Measurements from ENCODE around the gene TNS1.
"Not testable (repeated sequence)": the region's sequence is repeated elsewhere in the genome, so short reads cannot be mapped to it uniquely, and the experiment has no call there.

The TNS1 gene

DNA sequence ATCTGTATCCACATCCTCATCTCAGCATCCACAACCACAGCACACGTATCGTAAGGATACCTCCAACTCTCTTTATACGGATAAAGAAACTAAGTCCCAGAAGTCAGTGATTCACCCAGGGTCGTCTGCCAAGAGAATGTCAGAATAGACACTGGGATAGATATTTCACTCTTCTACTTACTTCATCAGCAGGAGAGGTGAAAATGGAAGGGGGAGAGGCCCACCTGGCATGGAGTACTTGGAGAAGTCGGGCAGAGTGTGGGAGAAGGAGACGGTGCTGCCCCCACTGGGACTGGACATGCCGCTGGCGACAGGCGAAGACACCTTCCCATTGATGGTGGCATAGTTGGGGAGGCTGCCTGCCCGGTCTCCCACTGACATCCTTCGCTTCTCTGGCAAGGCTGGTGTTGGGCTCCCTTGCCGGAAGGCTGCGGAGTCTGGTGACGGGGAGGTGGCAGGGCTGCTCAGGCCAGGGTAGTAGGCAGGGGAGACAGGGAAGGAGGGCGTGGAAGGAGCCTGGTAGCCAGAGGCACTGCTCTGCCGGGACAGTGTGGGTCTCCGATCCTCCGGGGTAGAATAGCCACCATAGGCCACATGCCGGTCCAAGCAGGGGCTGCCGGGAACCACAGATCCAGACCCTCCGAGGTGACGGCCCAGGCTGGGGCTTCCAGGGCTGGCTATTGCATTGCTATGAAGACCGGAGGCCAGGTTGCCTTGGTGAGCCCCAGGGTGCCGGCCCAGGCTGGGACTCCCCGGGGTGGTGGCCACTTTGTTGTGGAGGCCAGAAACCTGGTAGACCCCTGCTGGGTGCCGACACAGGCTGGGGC lies 185.1 kb downstream of the TNS1 start:
- DNase-seq (ENCODE audit: low read depth, low spot score), result no peak

DNA sequence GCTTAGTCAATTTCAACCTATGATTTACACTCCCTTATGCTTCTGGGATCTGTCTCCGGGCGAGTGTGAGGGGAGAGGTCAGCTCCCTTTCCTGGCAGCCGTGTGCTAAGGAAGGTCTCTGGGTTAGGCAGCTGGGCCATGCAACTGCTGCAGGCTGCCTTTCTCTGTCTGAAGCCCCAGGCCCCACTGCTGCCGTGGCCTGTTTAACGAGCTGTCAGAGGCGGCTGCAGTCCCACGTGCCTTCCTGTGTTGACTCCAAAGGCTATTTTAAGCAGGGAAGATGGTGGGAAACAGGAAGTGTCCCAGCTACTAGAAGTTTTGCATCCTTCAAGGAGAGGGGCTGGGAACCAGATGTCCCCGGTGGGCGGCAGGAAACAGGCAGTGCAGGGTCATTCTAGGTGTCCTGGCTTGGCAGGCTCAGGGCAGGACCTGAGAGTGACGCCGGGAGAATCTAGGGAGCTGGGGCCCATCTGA lies 186.4 kb downstream of the TNS1 start:
- no peak for DNase-seq (ENCODE audit: low read depth, low spot score)

DNA sequence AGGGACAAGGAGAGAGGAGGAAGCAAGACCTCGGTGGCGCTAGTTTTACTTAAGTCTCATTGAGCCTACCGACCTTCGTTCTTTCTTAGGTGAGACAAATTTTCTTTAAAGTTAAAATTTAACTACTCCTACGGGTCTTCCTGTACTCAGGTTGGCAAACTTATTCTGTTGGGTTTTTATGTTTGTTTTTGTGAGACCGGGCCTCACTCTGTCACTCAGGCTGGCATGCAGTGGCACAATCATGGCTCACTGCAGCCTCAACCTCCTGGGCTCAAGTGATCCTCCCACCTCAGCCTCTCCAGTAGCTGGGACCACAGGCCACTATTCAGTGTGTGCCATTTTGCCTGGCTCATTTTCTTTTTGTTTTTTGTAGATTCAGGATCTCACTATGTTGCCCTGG lies 189.0 kb downstream of the TNS1 start:
- no peak for DNase-seq (ENCODE audit: low read depth, low spot score)

DNA sequence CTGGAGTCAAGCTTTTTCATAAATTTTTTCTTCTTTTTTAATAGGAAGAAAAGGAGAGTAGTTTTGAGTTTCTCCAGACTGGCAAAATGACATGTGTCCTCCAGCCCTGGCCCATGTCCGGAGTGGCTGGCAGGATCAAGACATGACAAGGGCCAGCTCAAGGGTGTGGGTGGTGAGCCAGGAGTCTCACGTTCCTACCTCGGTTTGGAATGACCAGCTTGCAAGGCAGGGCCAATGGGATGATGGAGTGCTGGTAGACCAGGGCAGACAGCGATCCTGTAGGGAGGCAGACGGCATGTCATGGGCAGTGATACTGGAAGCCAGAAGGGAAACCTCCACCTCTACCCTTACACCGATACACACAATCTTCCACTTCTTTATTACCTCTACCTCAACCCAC lies 190.6 kb downstream of the TNS1 start:
- no peak for DNase-seq (ENCODE audit: low read depth, low spot score)

DNA sequence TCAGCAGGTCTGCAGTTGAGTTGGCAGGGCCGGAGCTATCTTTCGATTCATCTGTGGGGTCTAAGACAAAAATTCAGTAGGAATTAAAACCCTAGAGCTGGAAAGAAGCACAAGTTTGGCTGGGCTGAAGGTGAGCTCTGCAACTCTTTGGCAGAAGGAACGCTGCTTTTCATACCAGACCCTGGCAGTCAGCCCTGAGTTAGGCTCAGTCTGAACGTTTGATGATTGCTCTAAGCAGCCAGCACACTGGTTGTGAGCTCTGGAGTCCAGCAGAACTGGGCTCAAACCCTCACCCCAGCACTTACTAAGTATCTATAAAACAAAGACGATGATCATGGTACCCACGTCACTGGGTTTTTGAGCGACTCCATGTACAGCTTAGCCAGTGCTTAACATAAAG lies 192.5 kb downstream of the TNS1 start:
- no peak for DNase-seq (ENCODE audit: low read depth, low spot score)

DNA sequence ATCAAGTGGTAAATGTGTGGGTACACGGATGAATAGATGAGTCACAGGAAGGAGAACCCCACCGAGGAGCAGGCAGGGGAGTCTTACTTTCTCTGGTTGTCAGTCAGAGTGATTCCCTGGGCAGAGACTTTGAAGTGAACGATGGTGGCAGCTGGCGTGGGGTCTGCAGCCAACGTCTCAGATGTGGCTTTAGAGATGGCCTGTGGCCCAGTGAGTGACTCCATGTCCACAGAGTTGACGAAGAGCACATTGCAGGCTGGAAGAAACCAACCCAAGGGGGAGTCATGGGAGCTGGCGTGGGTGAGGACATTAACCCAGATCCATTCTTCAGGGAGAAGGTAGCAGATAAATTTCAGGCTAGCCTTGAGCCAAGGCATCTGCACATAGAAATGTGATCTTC lies 193.1 kb downstream of the TNS1 start:
- no peak for DNase-seq (ENCODE audit: low read depth, low spot score)

DNA sequence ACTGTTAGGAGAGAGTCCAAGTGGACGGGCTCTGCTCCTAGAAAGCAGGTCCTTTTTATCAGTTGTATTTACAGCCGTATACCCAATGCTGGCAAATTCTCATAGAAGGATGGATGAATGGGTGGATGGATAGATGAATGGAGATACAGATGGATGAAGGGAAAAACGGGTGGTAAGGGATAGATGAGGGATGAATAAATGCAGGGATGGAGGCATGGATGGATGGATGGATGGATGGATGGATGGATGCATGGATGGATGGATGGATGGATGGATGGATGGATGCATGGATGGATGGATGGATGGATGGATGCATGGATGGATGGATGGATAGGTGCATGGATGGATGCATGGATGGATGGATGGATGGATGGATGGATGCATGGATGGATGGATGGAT lies 193.8 kb downstream of the TNS1 start:
- not testable (repeated sequence) for DNase-seq (ENCODE audit: low read depth, low spot score)

DNA sequence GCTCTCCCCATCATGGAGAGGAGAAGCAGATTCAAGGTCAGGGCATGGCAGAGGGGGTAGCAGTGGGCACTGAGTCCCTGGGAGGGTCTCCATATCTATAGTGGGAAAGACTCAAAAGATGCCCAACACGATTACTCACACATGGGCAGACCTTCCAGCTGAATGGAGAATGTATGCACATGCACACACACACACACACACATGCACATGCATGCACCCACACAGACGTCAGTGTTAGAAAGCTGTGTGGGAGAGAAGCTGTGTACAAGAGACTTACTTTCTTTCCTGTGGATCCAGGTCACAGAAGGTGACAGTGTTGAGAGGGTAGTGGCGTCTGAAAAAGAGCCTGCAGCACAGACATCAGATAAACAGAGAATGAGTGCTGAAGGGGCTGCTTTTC lies 194.5 kb downstream of the TNS1 start:
- DNase-seq (ENCODE audit: low read depth, low spot score), result no peak

DNA sequence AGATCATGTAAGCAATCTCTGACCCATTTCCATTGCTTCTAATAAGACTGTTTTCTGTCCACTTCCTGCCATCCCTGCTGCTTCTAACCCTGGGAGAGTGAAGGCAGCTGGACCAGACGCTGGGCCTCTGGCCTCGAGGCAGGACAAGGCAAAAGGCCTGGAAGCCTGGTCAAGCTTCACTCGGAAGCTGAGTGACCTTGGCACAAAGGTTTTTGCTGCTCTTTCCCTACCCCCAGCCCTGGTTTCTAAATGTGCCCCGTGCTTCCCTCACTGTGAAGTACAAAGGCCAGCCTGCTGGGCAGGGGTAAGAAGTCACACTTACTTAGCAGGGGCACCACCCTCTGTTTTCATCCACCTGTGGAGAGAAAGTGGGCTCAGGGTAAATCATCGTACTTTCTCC lies 195.0 kb downstream of the TNS1 start:
- DNase-seq (ENCODE audit: low read depth, low spot score), result no peak

DNA sequence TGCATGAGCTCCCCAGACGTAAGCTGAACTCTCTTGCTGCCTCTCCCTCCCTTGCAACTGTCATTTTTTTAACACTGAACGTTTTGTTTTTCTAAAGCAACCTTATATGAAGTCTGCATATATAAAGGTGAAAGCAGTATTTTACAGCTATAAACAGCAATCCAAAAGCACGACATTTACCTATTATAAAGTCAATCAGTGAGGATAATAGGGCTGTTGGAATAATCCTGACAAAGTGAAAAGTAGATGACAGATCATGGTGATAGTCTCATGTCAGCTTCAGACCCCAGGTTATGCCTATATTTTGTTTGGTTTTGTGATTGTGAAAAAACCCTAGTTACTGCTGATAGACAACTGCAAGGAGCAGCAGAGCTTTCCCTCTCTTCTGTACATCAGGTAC lies 195.8 kb downstream of the TNS1 start:
- no peak for DNase-seq (ENCODE audit: low read depth, low spot score)

DNA sequence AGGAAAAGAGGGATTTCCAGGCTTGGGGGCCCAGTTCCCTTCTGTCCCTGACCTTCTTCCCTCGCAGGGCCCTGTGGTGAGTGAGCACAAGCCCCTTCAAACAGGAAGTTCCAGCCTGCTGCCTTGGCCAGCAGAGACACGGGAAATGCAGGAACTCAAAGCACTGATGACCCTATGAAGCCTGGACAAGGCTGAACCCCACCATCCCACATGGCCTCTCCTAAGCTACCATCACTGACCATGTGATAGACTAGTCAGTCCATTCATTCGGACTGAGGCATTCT lies 196.4 kb downstream of the TNS1 start:
- no peak for DNase-seq (ENCODE audit: low read depth, low spot score)

DNA sequence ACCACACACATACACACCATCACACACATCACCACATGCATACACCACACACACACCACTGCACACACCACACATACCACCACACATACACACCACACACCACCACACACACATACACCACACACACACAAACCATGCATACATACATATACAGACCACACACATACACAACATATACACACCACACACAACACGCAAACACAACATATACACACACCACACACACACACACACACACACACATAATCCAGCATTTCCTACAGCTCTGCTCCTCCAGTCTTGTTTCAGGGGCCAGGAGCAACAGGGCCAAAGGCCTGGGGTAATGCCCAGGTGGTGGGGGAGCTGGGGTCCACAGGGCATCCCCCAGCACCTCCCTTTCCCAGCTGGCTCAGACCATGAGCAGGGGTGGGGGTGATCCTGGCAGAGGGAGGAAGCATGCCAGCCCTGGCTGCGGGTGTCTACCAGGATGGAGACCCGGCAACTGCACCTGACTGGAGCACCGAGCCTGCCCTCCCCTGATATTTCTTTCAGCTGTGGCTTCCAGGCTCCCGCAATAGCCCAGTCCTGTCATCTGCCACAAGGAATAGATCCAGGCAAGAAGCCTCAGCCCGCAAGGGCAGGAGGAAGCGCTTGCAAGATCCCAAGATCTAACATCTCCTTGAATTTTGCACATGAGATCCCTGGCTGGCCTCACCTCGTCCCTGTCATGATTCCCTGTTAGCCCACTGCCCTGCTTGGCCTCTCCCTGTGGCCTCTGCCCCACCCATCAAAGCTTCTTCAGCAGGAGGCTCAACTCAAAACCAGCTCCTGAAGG lies 196.9 kb downstream of the TNS1 start:
- no peak for DNase-seq (ENCODE audit: low read depth, low spot score)

DNA sequence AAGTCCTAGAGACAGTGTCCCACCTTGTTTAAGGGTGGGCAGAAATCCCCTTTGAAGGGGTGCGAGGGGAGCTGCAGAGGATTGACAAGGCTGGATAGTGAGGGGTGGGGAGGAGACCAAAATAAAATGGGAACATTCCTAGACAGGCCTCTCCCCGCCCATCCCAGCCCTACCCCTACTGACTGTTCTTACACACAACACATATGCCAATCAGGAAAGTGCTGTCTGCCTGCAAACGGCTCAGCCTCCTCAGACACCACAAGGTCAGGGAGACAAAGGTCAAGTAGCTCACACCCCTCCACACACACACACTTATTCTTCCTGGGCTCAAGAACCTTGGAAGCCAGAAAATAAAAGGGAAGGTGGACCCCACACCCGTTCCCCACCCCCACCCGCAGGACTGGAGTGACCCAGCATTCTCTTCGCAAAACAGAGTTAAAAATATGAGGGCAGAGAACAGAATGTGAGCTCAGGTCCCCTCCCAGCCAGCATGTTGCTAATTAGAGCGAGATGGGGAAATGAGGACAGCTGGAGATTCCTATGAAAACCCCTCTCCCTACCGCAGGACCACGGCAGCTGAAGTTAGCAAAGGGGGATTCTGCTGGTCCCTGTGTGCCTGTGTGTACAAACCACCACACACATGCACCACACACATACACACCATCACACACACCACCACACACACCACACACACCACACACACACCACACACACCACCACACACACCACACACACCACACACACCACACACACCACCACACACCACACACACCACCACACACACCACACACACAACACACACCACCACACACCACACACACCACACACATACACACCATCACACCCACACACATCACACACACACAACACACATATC lies 197.8 kb downstream of the TNS1 start:
- no peak for DNase-seq (ENCODE audit: low read depth, low spot score)

DNA sequence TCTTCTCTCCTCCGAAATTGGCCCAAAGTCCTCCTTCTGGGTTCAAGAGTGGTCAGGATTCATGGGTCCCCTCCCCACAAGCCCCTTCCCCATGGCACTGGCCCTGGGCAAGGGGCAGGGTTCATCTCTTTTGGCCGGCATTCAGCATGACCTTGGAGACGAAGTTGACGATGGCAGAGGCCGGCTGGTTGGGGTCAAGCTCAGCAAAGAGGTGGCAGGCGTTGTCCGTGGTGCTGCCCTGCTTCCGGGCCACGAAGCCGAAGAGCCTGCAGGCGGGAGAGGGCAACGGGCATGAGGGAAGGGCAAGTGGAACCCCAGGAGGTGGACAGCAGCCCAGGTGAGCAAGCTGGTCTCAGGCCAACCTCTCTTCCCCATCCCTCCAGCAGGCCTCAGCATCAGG lies 198.5 kb downstream of the TNS1 start:
- DNase-seq (ENCODE audit: low read depth, low spot score), result no peak

DNA sequence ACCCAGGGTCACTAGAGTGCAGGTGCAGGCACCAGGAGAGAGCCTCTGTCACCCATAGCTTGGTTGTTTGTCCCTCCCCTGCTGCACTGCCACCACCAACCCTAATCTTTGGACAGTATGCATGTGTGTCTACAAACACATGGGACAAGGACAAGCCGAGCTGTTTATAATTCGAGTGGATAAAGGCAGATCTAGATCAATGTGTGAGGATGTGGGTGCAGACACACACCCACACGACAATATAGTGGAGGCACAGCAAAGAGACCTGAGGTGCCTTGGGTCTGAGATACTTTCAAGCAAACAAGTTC lies 199.2 kb downstream of the TNS1 start:
- DNase-seq (ENCODE audit: low read depth, low spot score), result no peak

DNA sequence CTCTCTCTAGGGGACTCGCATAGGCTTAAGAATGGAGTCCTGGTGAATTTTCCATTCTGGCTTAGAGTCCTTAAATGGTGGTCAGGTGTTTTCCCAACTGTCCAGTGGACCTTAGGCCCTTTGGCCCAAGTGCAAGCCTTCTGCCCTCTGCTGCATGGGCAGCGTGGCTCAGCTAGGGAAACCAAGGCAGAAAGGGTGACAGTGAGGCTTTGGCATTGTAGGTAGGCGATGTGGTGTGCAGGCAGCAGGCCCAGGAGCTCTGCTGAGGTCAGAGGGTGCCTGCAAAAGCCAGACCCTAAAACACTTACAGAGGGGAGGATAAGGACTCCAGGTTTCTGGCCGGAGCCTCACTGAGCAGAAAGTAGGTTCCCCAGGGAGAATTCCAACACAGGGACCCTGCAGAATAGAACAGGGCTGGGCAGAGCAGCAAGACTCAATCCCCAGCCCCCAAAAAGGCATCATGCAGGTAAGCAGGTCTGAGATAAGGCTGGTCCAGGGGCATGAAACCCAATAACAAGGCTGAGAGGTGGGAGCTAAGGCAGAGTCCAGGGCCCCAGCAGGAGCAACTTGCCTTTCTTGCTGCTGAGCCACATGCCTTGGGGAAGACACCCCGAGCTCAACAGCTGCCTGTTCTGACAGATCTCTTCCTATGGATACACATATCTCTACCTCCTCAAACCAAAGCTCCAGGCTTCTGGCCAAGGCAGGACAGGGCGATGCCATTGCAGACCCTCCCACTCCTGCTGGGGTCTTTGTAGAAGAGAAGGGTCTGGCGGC lies 199.7 kb downstream of the TNS1 start:
- no peak for DNase-seq (ENCODE audit: low read depth, low spot score)

DNA sequence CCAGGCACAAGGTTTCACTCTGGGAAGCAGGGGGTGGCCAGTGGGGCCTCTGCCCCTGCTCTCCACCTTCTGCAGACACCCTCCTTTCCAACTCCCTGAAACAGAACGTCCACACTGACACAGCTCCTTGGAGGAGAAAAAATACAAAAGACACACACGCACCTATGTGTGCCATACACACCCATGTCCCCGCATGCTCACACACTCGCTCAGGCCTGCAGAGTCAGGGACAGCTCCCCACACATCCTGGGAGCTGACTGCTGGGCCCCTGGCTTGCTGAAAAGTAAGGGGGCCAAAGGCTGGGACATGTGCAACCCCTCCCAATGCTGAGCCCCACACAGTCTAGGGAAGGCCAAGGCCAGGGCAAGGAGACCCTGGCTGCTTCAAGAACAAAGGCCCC lies 200.5 kb downstream of the TNS1 start:
- DNase-seq (ENCODE audit: low read depth, low spot score), result no peak

DNA sequence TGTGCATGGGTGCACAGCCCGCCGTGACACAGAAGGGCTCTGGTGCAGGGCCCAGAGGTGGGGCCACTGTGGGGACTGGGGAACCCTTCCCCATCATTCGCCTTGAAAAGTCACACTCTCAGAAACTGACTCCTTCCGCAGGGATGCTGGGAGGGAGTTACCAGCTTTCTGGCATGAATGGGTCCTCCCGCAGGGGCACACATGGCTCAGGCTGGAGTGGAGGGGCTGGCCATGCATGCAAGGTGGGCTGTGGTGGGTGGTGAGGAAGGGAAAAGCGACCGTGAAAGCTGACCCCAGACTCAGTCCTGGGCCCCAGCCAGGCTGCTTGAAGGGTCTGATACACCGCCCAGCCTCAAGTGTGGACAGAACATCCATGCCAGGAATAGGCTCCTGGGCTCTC lies 201.1 kb downstream of the TNS1 start:
- DNase-seq (ENCODE audit: low read depth, low spot score), result no peak

DNA sequence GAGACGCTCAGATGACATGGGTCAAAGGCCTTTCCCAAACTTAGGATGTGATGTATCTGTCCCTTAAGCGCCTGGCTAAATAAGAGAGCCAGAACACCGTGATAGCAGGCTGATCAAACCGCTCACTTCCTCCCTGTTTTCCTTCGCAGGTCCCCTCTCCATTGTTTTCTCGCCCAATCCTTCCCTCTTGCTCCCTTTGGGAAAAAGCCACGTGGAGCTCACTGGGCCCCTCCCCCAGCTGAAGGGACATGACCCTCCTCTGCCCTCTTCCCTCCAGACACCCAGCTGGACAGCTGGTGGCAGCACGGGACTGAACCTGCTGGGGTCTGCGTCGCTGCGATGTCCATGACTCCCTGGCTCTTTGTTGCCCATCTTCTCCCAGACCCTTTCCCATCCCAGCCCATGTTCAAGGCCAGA lies 201.7 kb downstream of the TNS1 start:
- no peak for DNase-seq (ENCODE audit: low read depth, low spot score)

DNA sequence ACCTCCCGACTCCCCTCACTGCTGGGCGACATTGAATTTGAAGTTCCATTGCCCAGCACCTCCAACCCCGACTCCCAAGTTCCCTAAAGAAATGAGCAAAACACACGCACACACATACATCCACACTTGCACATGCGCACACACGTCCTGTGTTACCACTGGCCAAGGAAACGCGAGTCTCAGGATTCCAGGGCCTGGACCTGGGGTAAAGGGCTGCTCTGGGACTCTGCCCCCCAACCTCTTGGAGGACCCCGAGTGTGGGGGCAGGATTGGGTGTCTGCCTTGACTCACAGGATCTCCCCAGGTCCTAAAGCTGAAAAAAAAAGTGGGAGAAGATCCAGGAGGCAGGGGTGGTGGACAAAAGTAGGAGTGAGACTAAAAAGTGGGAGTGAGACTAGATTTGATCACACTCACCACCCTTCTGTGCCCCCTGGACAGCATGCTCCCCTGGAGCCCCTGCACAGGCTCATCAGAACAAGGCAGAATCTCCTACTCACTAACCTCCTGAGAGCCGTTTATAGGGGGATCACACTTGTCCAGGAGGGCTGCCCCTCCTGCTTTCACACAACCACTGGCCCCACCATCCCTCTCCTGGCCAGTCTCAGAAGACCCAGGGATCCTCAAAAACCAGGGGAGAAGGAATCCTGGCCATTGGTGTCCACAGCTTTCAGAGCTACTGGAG lies 202.2 kb downstream of the TNS1 start:
- no peak for DNase-seq (ENCODE audit: low read depth, low spot score)
